Activated T-cell treated with anti-CD3 and anti-CD28 coated beads, Interleukin-2, amount 50 U/mL, for 72 hours (primary cell): Measurements from ENCODE around the gene AGPAT3. TPM values are rescaled to one million over a fixed set of nuclear protein-coding genes. Genes with fewer than 3 reads are reported as not detected.

Experiments used
- ATAC-seq, 2 donors: fragments of 150-1000 bp; cut with Tn5 transposase; replicated peaks in 1 of 2; 2 replicates each; pipeline ENCODE4 v1.10.0; 2021; ENCODE audit warnings: moderate library complexity in 2 of 2, mild to moderate bottlenecking in 1 of 2
- DNase-seq, 2 donors: peaks; one replicate each; pipeline ENCODE4 v3.0.0; 2021 to 2022; ENCODE audit warnings: mixed read lengths in 1 of 2
- H3K27ac Mint-ChIP-seq: one replicate; pipeline ENCODE4 v1.8.0; 2022; ENCODE audit warnings: mild to moderate bottlenecking, moderate library complexity, mixed read lengths
- H3K27me3 Mint-ChIP-seq: one replicate; pipeline ENCODE4 v1.8.0; 2022; ENCODE audit warnings: low read depth, mixed read lengths
- H3K36me3 Mint-ChIP-seq, 2 donors: one replicate each; pipeline ENCODE4 v1.8.0; 2022; ENCODE audit warnings: mixed read lengths in 2 of 2, mild to moderate bottlenecking in 1 of 2; ENCODE audit not compliant: insufficient read depth in 2 of 2
- H3K4me1 Mint-ChIP-seq: one replicate; pipeline ENCODE4 v1.8.0; 2022; ENCODE audit warnings: low read depth, mixed read lengths
- H3K4me3 Mint-ChIP-seq, 2 donors: one replicate each; pipeline ENCODE4 v1.8.0; 2022; ENCODE audit warnings: mild to moderate bottlenecking in 2 of 2, mixed read lengths in 2 of 2, moderate library complexity in 2 of 2
- H3K9me3 Mint-ChIP-seq, 2 donors: one replicate each; pipeline ENCODE4 v1.8.0; 2022; ENCODE audit warnings: mixed read lengths in 2 of 2
- total RNA-seq, 2 donors: library from RNA; stranded (reverse); gene quantifications; one replicate each; pipeline ENCODE4 v1.2.3, GENCODE V29; 2022

Gene AGPAT3
- total RNA-seq, 2 donors from 2014 or later = 86.1 to 87.1 TPM

DNA sequence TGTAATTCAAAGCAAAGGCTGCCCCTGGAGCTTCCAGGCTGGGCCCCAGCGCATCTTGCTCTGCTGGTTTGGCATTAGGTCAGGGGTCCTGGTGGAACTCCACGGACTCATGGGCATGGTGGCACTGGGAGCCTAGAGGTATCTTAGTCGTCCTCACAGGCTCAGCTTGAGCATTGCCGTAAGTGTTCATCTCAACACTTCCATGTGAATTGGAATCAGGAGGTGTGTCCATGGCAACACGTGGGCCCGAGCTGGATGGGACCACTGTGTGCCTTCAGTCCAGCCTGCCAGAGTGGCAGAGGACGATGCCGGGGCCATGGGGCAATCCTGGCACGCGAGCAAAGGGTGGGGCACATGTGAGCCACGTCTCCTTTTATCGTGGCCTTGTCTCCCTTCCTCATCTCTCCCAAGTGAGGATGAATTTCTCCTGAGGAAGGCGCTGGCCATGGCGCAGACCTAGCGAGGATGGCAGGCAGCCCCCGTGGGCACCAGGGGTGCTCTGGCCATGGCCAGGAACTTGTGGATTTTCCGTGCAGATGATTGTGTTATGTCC, 47.0 kb downstream of the AGPAT3 start:
- H3K4me3 Mint-ChIP-seq = no peak overlapping the region
- peaks cover 24% of the 10 kb centered on the region for H3K4me1 Mint-ChIP-seq
- DNase-seq (no peak), ATAC-seq (no peak)
- H3K27ac Mint-ChIP-seq = no peak overlapping the region
- H3K27me3 Mint-ChIP-seq = no peaks in the 10 kb centered on the region
- peaks cover 0 to 4% of the 10 kb centered on the region in 2 donors for H3K9me3 Mint-ChIP-seq
- peaks cover 3 to 13% of the 10 kb centered on the region in 2 donors for H3K36me3 Mint-ChIP-seq

DNA sequence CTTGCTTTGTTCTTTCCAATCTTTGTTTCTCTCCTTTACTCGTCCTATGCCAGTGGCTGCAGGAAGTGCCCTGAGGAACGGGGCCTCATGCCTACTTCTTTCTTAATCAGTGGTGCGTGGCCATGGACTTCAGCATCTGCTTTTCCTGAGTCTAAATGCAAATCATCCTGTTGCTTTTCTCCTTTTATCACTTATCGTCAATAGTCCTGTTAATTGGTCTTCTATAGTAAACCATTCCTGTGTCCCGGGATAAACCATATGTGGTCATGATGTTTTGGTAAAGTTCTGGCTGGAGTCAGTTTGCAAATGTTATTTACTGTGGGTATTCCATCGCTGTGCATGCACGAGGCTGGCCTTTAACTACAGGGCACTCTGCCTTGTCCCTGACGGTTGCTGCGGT, 47.5 kb downstream of the AGPAT3 start:
- DNase-seq (no peak), ATAC-seq (no peak)
- H3K27me3 Mint-ChIP-seq = no peaks in the 10 kb centered on the region
- peaks cover 5 to 14% of the 10 kb centered on the region in 2 donors for H3K36me3 Mint-ChIP-seq
- peaks cover 0 to 4% of the 10 kb centered on the region in 2 donors for H3K9me3 Mint-ChIP-seq
- no peak overlapping the region for H3K27ac Mint-ChIP-seq
- H3K4me1 Mint-ChIP-seq = peaks cover 29% of the 10 kb centered on the region
- H3K4me3 Mint-ChIP-seq = no peak overlapping the region

DNA sequence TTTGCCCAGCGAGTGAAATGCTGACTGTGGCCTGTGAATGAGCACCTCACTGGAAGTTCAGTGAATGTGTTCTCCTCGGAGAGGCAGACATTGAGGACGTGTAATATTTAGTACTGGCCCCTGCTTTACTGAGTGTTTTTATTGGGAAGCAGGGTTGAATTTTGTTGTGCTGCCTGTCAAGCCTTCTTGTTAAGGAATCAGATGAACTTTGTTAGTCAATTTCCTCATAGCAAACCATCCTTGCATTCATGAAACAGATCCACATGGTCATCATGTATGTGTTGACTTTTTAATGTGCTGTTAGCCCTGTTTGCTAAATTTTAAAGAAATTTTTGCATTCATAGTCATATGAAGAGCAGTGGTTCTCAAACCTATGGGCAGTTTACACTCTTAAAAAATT, 47.9 kb downstream of the AGPAT3 start:
- DNase-seq (no peak), ATAC-seq (no peak)
- H3K9me3 Mint-ChIP-seq = peaks cover 0 to 4% of the 10 kb centered on the region in 2 donors
- H3K27ac Mint-ChIP-seq = no peak overlapping the region
- no peaks in the 10 kb centered on the region for H3K27me3 Mint-ChIP-seq
- peaks cover 5 to 14% of the 10 kb centered on the region in 2 donors for H3K36me3 Mint-ChIP-seq
- no peak overlapping the region for H3K4me3 Mint-ChIP-seq
- H3K4me1 Mint-ChIP-seq = peaks cover 33% of the 10 kb centered on the region

DNA sequence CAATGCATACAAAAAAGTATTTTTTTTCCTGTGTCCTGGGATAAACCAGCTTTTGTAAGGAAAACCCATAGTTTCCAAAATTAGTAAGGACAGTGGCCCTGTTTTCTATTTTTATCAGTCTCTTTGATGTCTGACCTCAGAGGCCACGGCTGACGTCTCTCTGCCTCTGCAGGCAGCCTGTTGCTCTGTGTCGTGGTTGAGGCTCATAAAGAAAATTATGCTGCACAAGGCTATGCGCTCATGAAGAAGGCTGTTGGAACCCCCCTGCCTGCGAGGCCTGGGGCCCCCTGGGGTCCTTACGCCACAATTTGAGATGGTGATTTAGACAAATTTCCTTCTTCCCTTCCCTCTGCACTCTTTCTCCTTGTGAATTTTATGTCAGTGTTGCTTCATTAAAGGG, 48.9 kb downstream of the AGPAT3 start:
- Mint-ChIP-seq H3K4me3 (no peak overlapping the region), H3K36me3 (peaks cover 9 to 14% of the 10 kb centered on the region in 2 donors), H3K27ac (no peak overlapping the region), H3K4me1 (peaks cover 43% of the 10 kb centered on the region), H3K27me3 (no peaks in the 10 kb centered on the region), H3K9me3 (peaks cover 2 to 4% of the 10 kb centered on the region in 2 donors)
- ATAC-seq = no peak
- no peak for DNase-seq

DNA sequence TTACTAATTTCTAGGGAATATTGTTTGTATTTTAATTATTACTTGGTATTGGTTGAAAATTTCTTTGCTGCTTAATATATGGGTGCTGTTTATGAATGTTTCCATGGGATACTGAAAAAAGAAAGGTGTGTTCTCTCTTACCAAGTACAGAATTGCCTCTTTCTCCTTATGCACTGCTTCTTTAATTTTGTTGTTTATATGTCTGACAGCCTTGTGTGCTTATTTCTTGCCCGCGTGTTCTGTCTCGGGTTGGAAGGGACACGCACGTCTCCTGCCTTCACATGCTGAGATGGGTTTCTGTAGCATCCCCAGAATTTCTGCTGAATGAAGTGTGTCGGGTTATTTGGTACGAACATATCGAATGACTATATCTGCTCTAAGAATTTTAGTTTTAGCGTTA, 51.1 kb downstream of the AGPAT3 start:
- H3K27ac Mint-ChIP-seq = no peak overlapping the region
- peak overlapping the region in 1 of 2 donors; percentile 92 for H3K4me3 Mint-ChIP-seq
- H3K36me3 Mint-ChIP-seq = peaks cover 11 to 18% of the 10 kb centered on the region in 2 donors
- no peak for DNase-seq
- peaks cover 2 to 4% of the 10 kb centered on the region in 2 donors for H3K9me3 Mint-ChIP-seq
- ATAC-seq = no peak
- H3K4me1 Mint-ChIP-seq = peaks cover 51% of the 10 kb centered on the region
- no peaks in the 10 kb centered on the region for H3K27me3 Mint-ChIP-seq

DNA sequence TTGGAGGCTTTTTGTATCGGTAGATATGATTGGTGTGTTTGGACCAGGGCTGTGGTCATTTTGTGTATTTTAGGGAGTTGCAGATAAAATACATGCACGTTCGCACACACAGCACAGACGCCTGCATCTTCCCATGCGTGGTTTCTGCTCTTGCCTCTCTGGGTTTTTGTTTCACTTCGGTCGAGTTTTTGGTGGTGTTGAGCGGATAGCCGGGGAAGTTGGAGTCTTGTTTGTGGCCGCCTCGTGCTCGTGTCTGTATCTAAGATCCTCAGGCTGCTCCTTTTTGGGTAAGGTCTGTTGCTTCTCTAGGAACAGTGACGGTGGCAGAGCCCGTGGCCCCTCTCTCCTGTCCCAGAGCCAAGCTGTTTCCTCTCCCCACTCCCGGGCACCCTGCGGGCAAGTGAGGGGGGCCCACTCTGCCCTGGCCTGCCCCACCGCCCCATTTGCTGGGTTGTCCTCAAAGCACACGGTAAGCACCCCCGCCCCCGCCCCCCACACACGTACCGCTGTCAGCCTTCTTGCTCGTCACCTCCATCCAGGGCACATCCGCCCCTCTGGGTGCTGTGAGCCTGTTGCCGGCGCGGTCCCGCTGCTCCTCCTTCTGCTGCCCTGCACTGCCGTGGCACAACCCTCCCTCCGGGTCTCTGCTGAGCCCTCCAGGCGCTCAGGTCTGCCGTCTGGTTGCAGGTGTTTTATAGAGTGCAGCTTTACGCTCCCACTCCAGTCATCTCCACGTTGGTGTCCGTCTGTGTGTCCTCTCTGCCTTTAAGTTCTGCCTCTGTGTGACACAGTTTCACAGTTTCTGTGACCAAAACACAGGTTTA, 51.9 kb downstream of the AGPAT3 start:
- H3K9me3 Mint-ChIP-seq = peaks cover 2 to 4% of the 10 kb centered on the region in 2 donors
- ATAC-seq = peak; percentile 83 to 87

DNA sequence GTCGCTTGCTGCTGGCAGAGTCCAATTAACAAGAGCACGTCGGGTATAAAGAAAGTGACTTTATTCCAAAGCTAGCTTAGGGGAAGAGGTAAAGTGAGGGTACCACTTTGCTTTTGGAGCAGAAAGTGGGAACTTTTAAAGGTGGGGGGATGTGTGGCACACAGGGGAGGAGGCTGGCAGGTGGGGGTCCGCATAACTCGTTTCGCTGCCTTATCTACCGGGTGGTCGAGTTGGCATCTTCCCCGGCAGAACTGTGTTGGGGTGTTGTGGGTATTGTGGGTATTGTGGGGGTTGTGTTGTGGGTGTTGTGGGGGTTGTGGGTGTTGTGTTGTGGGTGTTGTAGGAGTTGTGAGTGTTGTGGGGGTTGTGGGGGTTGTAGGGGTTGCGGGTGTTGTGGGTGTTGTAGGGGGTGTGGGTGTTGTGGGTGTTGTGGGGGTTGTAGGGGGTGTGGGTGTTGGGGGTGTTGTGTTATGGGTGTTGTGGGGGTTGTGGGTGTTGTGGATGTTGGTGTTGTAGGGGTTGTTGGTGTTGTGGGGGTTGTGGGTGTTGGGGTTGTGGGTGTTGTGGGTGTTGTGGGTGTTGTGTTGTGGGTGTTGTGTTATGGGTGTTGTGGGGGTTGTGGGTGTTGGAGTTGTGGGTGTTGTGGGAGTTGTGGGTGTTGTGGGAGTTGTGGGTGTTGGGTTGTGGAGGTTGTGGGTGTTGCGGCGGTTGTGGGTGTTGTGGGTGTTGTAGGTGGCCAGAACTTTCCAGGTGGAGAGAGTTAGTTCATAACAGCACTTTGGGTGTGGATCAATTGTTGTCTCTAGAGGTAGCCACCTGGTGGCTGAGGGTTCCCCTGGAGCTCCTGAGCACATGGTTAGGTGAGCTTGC, 52.7 kb downstream of the AGPAT3 start:
- H3K27me3 Mint-ChIP-seq = no peaks in the 10 kb centered on the region
- peak overlapping the region; percentile 92 to 95 for H3K4me3 Mint-ChIP-seq
- H3K9me3 Mint-ChIP-seq = peaks cover 0 to 2% of the 10 kb centered on the region in 2 donors
- peaks cover 66% of the 10 kb centered on the region for H3K4me1 Mint-ChIP-seq
- ATAC-seq (peak; percentile 1 to 10), DNase-seq (peak; percentile 32 to 40)
- H3K36me3 Mint-ChIP-seq = peaks cover 8 to 11% of the 10 kb centered on the region in 2 donors
- peak overlapping the region; percentile 94 for H3K27ac Mint-ChIP-seq

More for the DNA sequence above, 51.9 kb downstream of the AGPAT3 start:
- DNase-seq = peak; percentile 71 to 73
- Mint-ChIP-seq H3K36me3 (peaks cover 11 to 16% of the 10 kb centered on the region in 2 donors), H3K4me3 (peak overlapping the region; percentile 92 to 95), H3K27me3 (no peaks in the 10 kb centered on the region), H3K4me1 (peaks cover 59% of the 10 kb centered on the region), H3K27ac (peak overlapping the region; percentile 87)

DNA sequence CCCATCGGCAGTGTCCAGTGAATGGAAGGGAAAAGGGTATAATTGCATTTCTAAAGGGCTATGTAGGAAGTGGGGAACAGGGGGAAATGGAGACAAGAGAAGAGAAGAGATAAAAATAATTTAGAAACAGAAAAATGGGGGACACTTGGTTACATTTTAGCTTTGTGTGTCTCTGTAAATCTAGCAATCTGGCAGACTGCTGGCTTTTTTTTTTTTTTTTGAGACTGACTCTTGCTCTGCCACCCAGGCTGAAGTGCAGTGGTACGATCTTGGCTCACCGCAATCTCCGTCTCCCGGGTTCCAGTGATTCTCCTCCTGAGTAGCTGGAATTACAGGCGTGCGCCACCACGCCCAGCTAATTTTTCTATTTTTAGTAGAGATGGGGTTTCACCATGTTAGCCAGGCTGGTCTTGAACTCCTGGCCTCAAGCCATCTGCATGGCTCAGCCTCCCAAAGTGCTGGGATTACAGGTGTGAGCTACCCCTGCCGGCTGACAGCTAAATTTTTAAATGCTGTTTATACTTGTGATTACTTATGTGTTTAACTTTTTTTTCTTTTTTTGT, 53.4 kb downstream of the AGPAT3 start:
- Mint-ChIP-seq H3K27ac (peak overlapping the region; percentile 94), H3K4me1 (peaks cover 72% of the 10 kb centered on the region), H3K9me3 (peaks cover 0 to 2% of the 10 kb centered on the region in 2 donors), H3K27me3 (no peaks in the 10 kb centered on the region), H3K4me3 (peak overlapping the region; percentile 92 to 95), H3K36me3 (peaks cover 8 to 11% of the 10 kb centered on the region in 2 donors)
- ATAC-seq (no peak), DNase-seq (no peak)

DNA sequence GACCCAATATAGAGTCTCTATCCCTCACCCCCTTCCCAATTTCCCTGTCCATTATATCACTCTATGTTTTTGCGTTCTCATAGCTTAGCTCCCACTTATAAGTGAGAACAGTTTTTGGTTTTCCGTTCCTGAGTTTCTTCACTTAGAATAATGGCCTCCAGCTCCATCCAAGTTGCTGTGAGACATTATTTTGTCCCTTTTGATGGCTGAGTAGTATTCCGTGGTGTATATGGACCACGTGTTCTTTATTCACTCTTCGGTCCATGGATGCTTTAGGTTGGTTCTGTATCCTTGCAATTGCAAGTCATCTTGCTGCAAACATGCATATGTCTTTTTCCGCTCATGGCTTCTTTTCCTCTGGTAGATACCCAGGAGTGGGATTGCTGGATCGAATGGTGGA, 54.3 kb downstream of the AGPAT3 start:
- Mint-ChIP-seq H3K4me3 (peak overlapping the region; percentile 60 to 95), H3K36me3 (peaks cover 8% of the 10 kb centered on the region in 2 donors), H3K9me3 (peaks cover 0 to 2% of the 10 kb centered on the region in 2 donors), H3K4me1 (peaks cover 76% of the 10 kb centered on the region), H3K27ac (peak overlapping the region; percentile 27), H3K27me3 (no peaks in the 10 kb centered on the region)
- DNase-seq (no peak), ATAC-seq (no peak)

DNA sequence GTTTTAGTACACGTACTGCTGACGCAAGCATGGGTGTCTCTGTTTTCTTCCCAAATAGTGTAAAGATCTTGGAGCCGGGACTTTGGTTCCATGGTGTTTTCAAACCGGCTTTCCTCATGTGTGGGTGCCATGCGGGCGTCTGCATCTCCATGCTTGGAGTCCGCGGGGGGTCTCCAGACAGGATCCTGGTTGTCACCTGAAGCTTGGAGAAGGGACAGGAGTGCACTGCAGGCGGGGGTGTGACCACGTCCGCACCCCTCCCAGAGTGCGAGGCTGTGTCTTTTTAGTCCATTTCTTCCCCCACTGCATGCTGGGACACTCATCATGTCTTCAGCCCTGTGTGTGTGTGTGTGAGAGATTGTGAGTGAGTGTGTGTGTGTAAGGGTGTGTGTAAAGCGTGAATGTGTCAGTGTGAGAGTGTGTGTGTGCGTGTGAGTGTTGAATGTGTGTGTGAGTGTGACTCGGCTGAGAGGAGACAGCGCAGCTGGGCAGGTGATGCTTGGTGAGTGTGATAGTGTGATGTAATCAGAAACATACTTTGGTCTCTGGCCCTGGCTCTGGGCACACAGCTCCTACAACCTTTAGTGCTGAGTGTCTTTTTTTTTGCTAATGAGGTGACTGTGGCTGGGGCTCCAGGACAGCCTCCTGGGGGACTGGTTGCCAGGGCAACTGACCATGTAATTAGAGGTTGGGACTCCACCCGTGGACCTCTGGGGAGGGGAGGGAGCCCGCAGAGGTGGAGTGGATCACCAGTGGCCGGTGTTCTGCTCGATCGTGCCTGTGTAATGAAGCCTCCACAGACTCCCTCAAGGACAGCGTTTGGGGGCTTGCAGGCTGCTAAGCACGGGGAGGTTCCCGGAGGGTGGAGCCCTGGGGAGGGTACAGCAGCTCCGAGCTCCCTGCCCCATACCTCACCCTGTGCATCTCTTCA, 55.1 kb downstream of the AGPAT3 start:
- no peak overlapping the region for H3K27ac Mint-ChIP-seq
- DNase-seq (no peak), ATAC-seq (no peak)
- peaks cover 5 to 8% of the 10 kb centered on the region in 2 donors for H3K36me3 Mint-ChIP-seq
- H3K9me3 Mint-ChIP-seq = peaks cover 0 to 2% of the 10 kb centered on the region in 2 donors
- H3K4me3 Mint-ChIP-seq = peak overlapping the region in 1 of 2 donors; percentile 36
- H3K27me3 Mint-ChIP-seq = no peaks in the 10 kb centered on the region
- peaks cover 76% of the 10 kb centered on the region for H3K4me1 Mint-ChIP-seq

DNA sequence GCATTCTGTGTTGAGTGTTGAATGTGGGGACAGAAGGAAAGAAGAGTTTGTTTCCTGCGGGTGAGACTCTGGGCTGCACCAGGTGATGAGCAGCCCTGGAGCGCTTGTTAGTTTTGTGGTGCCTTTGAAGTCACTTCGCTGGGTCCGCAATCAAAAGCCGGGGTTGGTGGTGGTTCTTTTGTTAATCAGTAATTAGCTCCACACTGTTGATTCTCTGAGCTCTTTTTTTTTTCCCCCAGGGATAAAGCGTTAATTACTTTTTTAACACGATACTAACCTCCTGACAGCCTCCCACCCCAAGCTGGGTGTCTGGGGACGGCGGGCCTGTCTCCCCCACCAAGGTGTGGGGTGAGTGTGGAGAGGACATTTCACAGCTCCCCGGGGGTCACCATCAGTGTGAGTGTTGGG, 56.6 kb downstream of the AGPAT3 start:
- Mint-ChIP-seq H3K4me1 (peaks cover 70% of the 10 kb centered on the region), H3K9me3 (peaks cover 0 to 2% of the 10 kb centered on the region in 2 donors), H3K36me3 (peaks cover 5 to 8% of the 10 kb centered on the region in 2 donors), H3K27me3 (no peaks in the 10 kb centered on the region), H3K27ac (peak overlapping the region; percentile 94), H3K4me3 (peak overlapping the region; percentile 76)
- peak in 1 of 2 donors; percentile 29 for ATAC-seq
- peak; percentile 28 to 35 for DNase-seq
